IMR-90 (cell line): ENCODE measurements around the gene MFAP1.

Experiments used
- CTCF ChIP-seq: conservative IDR thresholded peaks from 2 replicates; pipeline ENCODE4 v1.5.1; 2012; ENCODE audit warnings: mild to moderate bottlenecking, low read depth, low read length, improper control_type of control experiment
- RAD21 ChIP-seq: IDR thresholded peaks from 2 replicates; pipeline ENCODE4 v1.6.1; 2012; ENCODE audit warnings: low read length, improper control_type of control experiment

- TF ChIP-seq RAD21: no peak
- no peak for TF ChIP-seq CTCF
Observed at GRCh38 chr15:43794269-43795037, 30.0 kb downstream of the MFAP1 start.
